Body of pancreas (tissue), 4 donors: ENCODE results near the gene DNAJC1.

ENCODE experiments used
- POLR2A ChIP-seq, 3 donors: fragments of 450-650 bp; IDR thresholded peaks; one replicate each; pipeline ENCODE4 v1.6.1; 2016; ENCODE audit warnings: antibody characterized with exemption in 3 of 3, mild to moderate bottlenecking in 2 of 3
- TF ChIP-seq, protein P1 (sequence below), 7 experiments: fragments of 450-650 bp in 4 of 7; fragments of 200-600 bp in 3 of 7; sonication (generic) in 3 of 7; IDR thresholded peaks; one replicate each; pipeline ENCODE4 v1.5.1; 2016 to 2019; ENCODE audit warnings: antibody characterized with exemption in 7 of 7

DNA sequence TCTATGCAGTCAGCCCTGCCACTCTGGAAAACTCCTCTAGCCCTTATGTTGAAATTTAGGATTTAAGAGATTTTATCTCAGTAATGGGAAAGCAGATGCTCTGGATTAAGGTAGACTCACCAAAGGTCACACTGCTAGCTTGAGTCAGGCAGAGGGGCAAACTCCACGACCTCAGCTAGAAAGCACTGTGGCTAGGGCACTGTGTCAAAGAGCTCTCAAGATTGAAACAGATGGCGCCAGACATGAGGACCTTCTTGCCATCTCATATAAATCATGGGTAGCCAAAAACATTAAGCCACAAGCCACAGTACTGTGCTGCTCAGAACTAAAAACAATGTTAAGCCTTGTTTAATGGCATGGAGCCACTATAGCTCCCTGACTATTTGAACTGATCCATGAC, 188.7 kb downstream of the DNAJC1 start:
- TF ChIP-seq, protein P1, sequence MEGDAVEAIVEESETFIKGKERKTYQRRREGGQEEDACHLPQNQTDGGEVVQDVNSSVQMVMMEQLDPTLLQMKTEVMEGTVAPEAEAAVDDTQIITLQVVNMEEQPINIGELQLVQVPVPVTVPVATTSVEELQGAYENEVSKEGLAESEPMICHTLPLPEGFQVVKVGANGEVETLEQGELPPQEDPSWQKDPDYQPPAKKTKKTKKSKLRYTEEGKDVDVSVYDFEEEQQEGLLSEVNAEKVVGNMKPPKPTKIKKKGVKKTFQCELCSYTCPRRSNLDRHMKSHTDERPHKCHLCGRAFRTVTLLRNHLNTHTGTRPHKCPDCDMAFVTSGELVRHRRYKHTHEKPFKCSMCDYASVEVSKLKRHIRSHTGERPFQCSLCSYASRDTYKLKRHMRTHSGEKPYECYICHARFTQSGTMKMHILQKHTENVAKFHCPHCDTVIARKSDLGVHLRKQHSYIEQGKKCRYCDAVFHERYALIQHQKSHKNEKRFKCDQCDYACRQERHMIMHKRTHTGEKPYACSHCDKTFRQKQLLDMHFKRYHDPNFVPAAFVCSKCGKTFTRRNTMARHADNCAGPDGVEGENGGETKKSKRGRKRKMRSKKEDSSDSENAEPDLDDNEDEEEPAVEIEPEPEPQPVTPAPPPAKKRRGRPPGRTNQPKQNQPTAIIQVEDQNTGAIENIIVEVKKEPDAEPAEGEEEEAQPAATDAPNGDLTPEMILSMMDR (IDR thresholded peaks at IDR 0.05): no peak
- TF ChIP-seq POLR2A (IDR thresholded peaks at IDR 0.05): no peak
